GM13977 (cell line): ENCODE data around the gene IFNL4.

ENCODE experiments used
- DNase-seq: peaks from one replicate; pipeline ENCODE4 v3.0.0; 2012; ENCODE audit warnings: low spot score
- CTCF ChIP-seq: IDR thresholded peaks from 2 replicates; pipeline ENCODE4 v1.5.1; 2012; ENCODE audit warnings: mild to moderate bottlenecking, control low read depth; ENCODE audit not compliant: insufficient read depth; ENCODE audit errors: extremely low read depth, missing control alignments
- in situ Hi-C: fragments of 300-500 bp; cut with MboI; formaldehyde crosslinking; loops from one replicate; pipeline ENCODE4 v1.12.0; 2022; ENCODE audit warnings: low sequenced_read_pairs, low pct_unique_long_range_greater_than_20kb, mixed read lengths, inconsistent platforms; ENCODE audit not compliant: unreplicated experiment

Gene IFNL4

GRCh38 chr19:39248806-39249205 lies at the start of gene IFNL4:
IFNL4 (minus strand) TSS chr19:39248856.
- no peak for TF ChIP-seq CTCF
- in situ Hi-C loops, result no loop called here
- no peak for DNase-seq

- DNase-seq, result no peak
- no peak for TF ChIP-seq CTCF
- in situ Hi-C loops, result no loop called here
Measured at GRCh38 chr19:39297931-39298634, 49.4 kb upstream of the IFNL4 start.

GRCh38 chr19:39296906-39297305 lies 48.2 kb upstream of the IFNL4 start:
- no peak for DNase-seq
- in situ Hi-C loops, result no loop called here
- TF ChIP-seq CTCF, result no peak

GRCh38 chr19:39296055-39296645 lies 47.5 kb upstream of the IFNL4 start, which contains the start of gene IFNL1:
IFNL1 (plus strand) TSS chr19:39296407; CDS start chr19:39296422, 15 bp downstream.
- in situ Hi-C loops, result no loop called here
- TF ChIP-seq CTCF, result no peak
- no peak for DNase-seq

- TF ChIP-seq CTCF, result no peak
- in situ Hi-C loops, result no loop called here
- no peak for DNase-seq
Measured at GRCh38 chr19:39293394-39293793, 44.7 kb upstream of the IFNL4 start.

GRCh38 chr19:39284032-39284431 lies 35.4 kb upstream of the IFNL4 start:
- no peak for TF ChIP-seq CTCF
- no peak for DNase-seq
- in situ Hi-C loops, result no loop called here

GRCh38 chr19:39282021-39282420 lies 33.4 kb upstream of the IFNL4 start:
- TF ChIP-seq CTCF, result no peak
- in situ Hi-C loops, result no loop called here

More at GRCh38 chr19:39282021-39282420, 33.4 kb upstream of the IFNL4 start:
- DNase-seq, result no peak
